A549 (cell line): ENCODE results near the gene PPOX. TPM values are rescaled to one million over a fixed set of nuclear protein-coding genes. Genes with fewer than 3 reads are reported as not detected.

Source experiments
- ATAC-seq, 2 experiments: fragments of 200-7000 bp in 1 of 2; fragments of >200 bp in 1 of 2; cut with Nextera tagmentation in 1 of 2; cut with Tn5 transposase in 1 of 2; 3 replicates each; pipeline versions ENCODE4 v1.8.0 to v1.9.1; 2018 to 2020; ENCODE audit warnings: mild to moderate bottlenecking in 1 of 2, moderate library complexity in 1 of 2
- CTCF ChIA-PET: fragments of 300-600 bp; sonication (Branson Sonifier 250); formaldehyde crosslinking; extraction: SDS; loops from one replicate; lab custom pipeline; 2021; ENCODE audit warnings: antibody characterized with exemption, inconsistent platforms; lab: Yijun Ruan, JAX
- POLR2A ChIA-PET: fragments of 350-600 bp; formaldehyde crosslinking; extraction: SDS; loops from one replicate; lab custom pipeline; 2021; ENCODE audit warnings: antibody characterized with exemption, inconsistent platforms; lab: Yijun Ruan, JAX
- DNase-seq, 2 experiments: peaks; one replicate each; pipeline versions ENCODE4 v3.0.0 to v3.0.0-alpha.2; 2011 to 2016; ENCODE audit warnings: low read depth in 1 of 2, low spot score in 1 of 2
- FAIRE-seq: peaks from 2 replicates; lab custom pipeline; 2011; peaks lifted over from hg19 to GRCh38; lab: Jason Lieb, UNC
- H3K27ac ChIP-seq, 2 experiments: fragments of >200 bp; sonication (Bioruptor Twin); formaldehyde crosslinking; 3 replicates each; pipeline ENCODE4 v1.5.1; 2016 to 2017
- H3K4me1 ChIP-seq: fragments of >200 bp; sonication (Bioruptor Twin); formaldehyde crosslinking; 3 replicates; pipeline ENCODE4 v1.6.1; 2016
- H3K4me2 ChIP-seq: fragments of >200 bp; sonication (Bioruptor Twin); formaldehyde crosslinking; 3 replicates; pipeline ENCODE4 v1.6.1; 2016
- H3K4me3 ChIP-seq: fragments of >200 bp; sonication (Bioruptor Twin); formaldehyde crosslinking; 3 replicates; pipeline ENCODE4 v1.5.1; 2016
- H3K9me3 ChIP-seq: fragments of >200 bp; sonication (Bioruptor Twin); formaldehyde crosslinking; 3 replicates; pipeline ENCODE4 v1.6.1; 2016
- BCL3 ChIP-seq: fragments of >200 bp; sonication (Bioruptor Twin); formaldehyde crosslinking; IDR thresholded peaks from 3 replicates; pipeline ENCODE4 v1.6.1; 2016
- CTCF ChIP-seq: fragments of >200 bp; sonication (Bioruptor Twin); formaldehyde crosslinking; IDR thresholded peaks from 3 replicates; pipeline ENCODE4 v1.5.1; 2016
- EHMT2 ChIP-seq: fragments of 200-600 bp; sonication (generic); IDR thresholded peaks from 2 replicates; pipeline ENCODE4 v1.6.1; 2016; ENCODE audit warnings: antibody characterized with exemption, low read depth, mild to moderate bottlenecking, moderate library complexity
- ELK1 ChIP-seq: fragments of 150-350 bp; IDR thresholded peaks from 2 replicates; pipeline ENCODE4 v1.6.1; 2014; ENCODE audit warnings: low read depth, mild to moderate bottlenecking, low read length
- ESRRA ChIP-seq: fragments of 150-350 bp; IDR thresholded peaks from 2 replicates; pipeline ENCODE4 v1.6.1; 2014; ENCODE audit warnings: mild to moderate bottlenecking, low read length, borderline replicate concordance
- FOSB ChIP-seq: fragments of 250-450 bp; sonication (Bioruptor Pico); IDR thresholded peaks from 2 replicates; pipeline ENCODE4 v1.5.0; 2020; ENCODE audit warnings: mild to moderate bottlenecking, moderate library complexity
- FOSL2 ChIP-seq, 2 experiments: fragments of 450-650 bp in 1 of 2; fragments of >200 bp in 1 of 2; sonication (Bioruptor Twin) in 1 of 2; formaldehyde crosslinking; IDR thresholded peaks; 2 replicates each; pipeline versions ENCODE4 v1.5.0 to v1.6.1; 2016 to 2020; ENCODE audit warnings: mild to moderate bottlenecking in 1 of 2, moderate library complexity in 1 of 2
- FOXS1 ChIP-seq: fragments of 250-450 bp; sonication (Bioruptor Pico); IDR thresholded peaks from 2 replicates; pipeline ENCODE4 v1.5.0; 2020; ENCODE audit warnings: mild to moderate bottlenecking, moderate library complexity
- HES2 ChIP-seq: fragments of >200 bp; sonication (Bioruptor Twin); formaldehyde crosslinking; IDR thresholded peaks from 2 replicates; pipeline ENCODE4 v1.6.1; 2016
- HMGXB4 ChIP-seq: fragments of 250-450 bp; sonication (Bioruptor Pico); IDR thresholded peaks from 2 replicates; pipeline ENCODE4 v1.5.0; 2021; ENCODE audit warnings: mild to moderate bottlenecking, moderate library complexity, borderline replicate concordance
- HOXB5 ChIP-seq: fragments of 250-450 bp; sonication (Bioruptor Pico); IDR thresholded peaks from 2 replicates; pipeline ENCODE4 v1.5.0; 2020; ENCODE audit warnings: mild to moderate bottlenecking, moderate library complexity
- JUN ChIP-seq, 2 experiments: fragments of >200 bp; sonication (Bioruptor Twin); formaldehyde crosslinking; IDR thresholded peaks; 2 replicates in 1 of 2; 3 replicates in 1 of 2; pipeline ENCODE4 v1.6.1; 2016 to 2017
- MAX ChIP-seq: IDR thresholded peaks from 2 replicates; pipeline ENCODE4 v1.6.1; 2012
- NPAS2 ChIP-seq: fragments of 250-450 bp; sonication (Bioruptor Pico); IDR thresholded peaks from 2 replicates; pipeline ENCODE4 v1.8.0; 2022; ENCODE audit warnings: mild to moderate bottlenecking, moderate library complexity, borderline replicate concordance
- PBX3 ChIP-seq: IDR thresholded peaks from 2 replicates; pipeline ENCODE4 v1.6.1; 2012
- POLR2A ChIP-seq: IDR thresholded peaks from 2 replicates; pipeline ENCODE4 v1.6.1; 2012; ENCODE audit warnings: mild to moderate bottlenecking, low read length
- POLR2AphosphoS2 ChIP-seq: conservative IDR thresholded peaks from 2 replicates; pipeline ENCODE4 v1.6.1; 2012; ENCODE audit warnings: low read length, improper control_type of control experiment, inconsistent platforms
- RARB ChIP-seq: fragments of 250-450 bp; sonication (Bioruptor Pico); IDR thresholded peaks from 2 replicates; pipeline ENCODE4 v1.8.0; 2021; ENCODE audit warnings: mild to moderate bottlenecking, moderate library complexity
- REST ChIP-seq: fragments of 200-600 bp; sonication (generic); IDR thresholded peaks from 2 replicates; pipeline ENCODE4 v1.6.1; 2016; ENCODE audit warnings: antibody characterized with exemption, mild to moderate bottlenecking, moderate library complexity
- RFX5 ChIP-seq: fragments of 450-650 bp; IDR thresholded peaks from 2 replicates; pipeline ENCODE4 v1.7.1; 2014; ENCODE audit warnings: antibody characterized with exemption, mild to moderate bottlenecking, moderate library complexity
- RNF2 ChIP-seq: fragments of 200-600 bp; sonication (generic); IDR thresholded peaks from 2 replicates; pipeline ENCODE4 v1.6.1; 2016; ENCODE audit warnings: low read depth, mild to moderate bottlenecking, antibody characterized with exemption, moderate library complexity, borderline replicate concordance
- SMC3 ChIP-seq: fragments of >200 bp; sonication (Bioruptor Twin); formaldehyde crosslinking; IDR thresholded peaks from 3 replicates; pipeline ENCODE4 v1.6.1; 2018; ENCODE audit warnings: inconsistent platforms
- ZNF302 ChIP-seq: fragments of 250-450 bp; sonication (Bioruptor Pico); IDR thresholded peaks from 2 replicates; pipeline ENCODE4 v1.9.0; 2021; ENCODE audit warnings: inconsistent platforms, mild to moderate bottlenecking, moderate library complexity
- ZSCAN20 ChIP-seq: fragments of 250-450 bp; sonication (Bioruptor Pico); IDR thresholded peaks from 2 replicates; pipeline ENCODE4 v1.8.0; 2022; ENCODE audit warnings: mild to moderate bottlenecking, moderate library complexity
- WGBS: methylation state at CpG from one replicate; pipeline ENCODE4 v1.1.6; 2017; ENCODE audit errors: missing lambda C conversion rate; 5-methylcytosine and 5-hydroxymethylcytosine counted together
- polyA minus RNA-seq: library from RNA; depleted of rRNA, polyadenylated mRNA; stranded (reverse); fragments of >200 nt; gene quantifications from 2 replicates; pipeline ENCODE4 v1.2.3, GENCODE V29; 2011; rRNA and poly(A)+ RNA removed
- polyA plus RNA-seq, 4 experiments: library from polyadenylated mRNA; depleted of rRNA in 3 of 4; stranded (reverse); fragments of >200 nt; fragmentation: RNase III in 1 of 4; extraction: RNeasy Plus Mini Kit Qiagen cat#74134 plus additional on column Dnase treatment in 1 of 4; gene quantifications; 2 replicates in 3 of 4; 3 replicates in 1 of 4; pipeline ENCODE4 v1.2.3, GENCODE V29; 2011 to 2017

PPOX gene
- polyA plus RNA-seq (2011; rRNA removed), result 13.8 and 16.4 TPM in 2 replicates
- polyA plus RNA-seq (2012; cell fraction: cytosol; rRNA removed), result 14.2 and 17.6 TPM in 2 replicates
- 50.6 and 54.8 TPM in 2 replicates for polyA plus RNA-seq (2012; cell fraction: nucleus; rRNA removed)
- polyA plus RNA-seq (2017; fragmentation: RNase III; extraction: RNeasy Plus Mini Kit Qiagen cat#74134 plus additional on column Dnase treatment), result 13.5 to 16.1 TPM (median 14.1 TPM) in 3 replicates
- 14.8 and 18.4 TPM in 2 replicates for polyA minus RNA-seq

- peak within 1 kb of the TSS; percentile 62 for H3K4me3 ChIP-seq
- FAIRE-seq (no peak), DNase-seq (peak; percentile 97 to 99), ATAC-seq (peak; percentile 95 to 97)
- H3K4me2 ChIP-seq, result peak within 1 kb of the TSS; percentile 99
- no peaks in the 10 kb centered on the region for H3K9me3 ChIP-seq
- CTCF ChIA-PET, result interaction anchor here (0.6 to 5.5 kb wide), 27 partner anchors 10 to 973 kb away, joined by 3 to 59 read pairs (median 4); partner anchors contain the start of genes DEDD, NECTIN4 and UFC1
- peak within 1 kb of the TSS; percentile 77 to 92 for H3K27ac ChIP-seq
- H3K4me1 ChIP-seq, result peaks cover 16% of the 10 kb centered on the region
- under 1% methylated on average over 50 of the region's 54 CpGs for WGBS
- POLR2A ChIA-PET, result interaction anchor here (0.6 to 2.8 kb wide), 11 partner anchors 8 to 224 kb away, joined by 3 to 25 read pairs (median 4); partner anchors contain the start of genes B4GALT3, NDUFS2, UFC1 and USF1
- TF ChIP-seq MAX (peak; percentile 91), HES2 (no peak), POLR2AphosphoS2 (no peak), HOXB5 (CRISPR knock-in tag) (no peak), POLR2A (peak; percentile 70), CTCF (peak; percentile 66), ESRRA (no peak), REST (peak; percentile 82), ELK1 (no peak), SMC3 (no peak; the same call in 2 of the 3 replicates), HMGXB4 (CRISPR knock-in tag) (no peak), FOSB (CRISPR knock-in tag) (no peak; the same call in 1 of the 2 replicates), FOXS1 (CRISPR knock-in tag) (no peak), ZSCAN20 (no peak), FOSL2 (IDR thresholded peaks at IDR 0.05) (no peak), FOSL2 (CRISPR knock-in tag; IDR thresholded peaks at IDR 0.05) (no peak), ZNF302 (CRISPR knock-in tag) (no peak), RFX5 (0 out of 2 replicates have a peak, but pooled peaks have one; percentile 6), PBX3 (peak; percentile 69; the same call in 1 of the 2 replicates), EHMT2 (no peak), BCL3 (no peak; the same call in 2 of the 3 replicates), JUN (IDR thresholded peaks at IDR 0.05) (peak; percentile 29 to 63; a peak in 2 of 5 replicates), RARB (no peak), NPAS2 (CRISPR knock-in tag) (no peak), RNF2 (no peak)
Measured at GRCh38 chr1:161165742-161166668, at the start of gene PPOX. TSS of gene PPOX (plus strand) at chr1:161166426. CDS start at chr1:161166848, 422 bp downstream.
